ENCODE measurements around the gene ACKR2.
A peak's percentile ranks its signal among the peaks of the same experiment; 100 is the strongest.
"Not testable (repeated sequence)": the region's sequence is repeated elsewhere in the genome, so short reads cannot be mapped to it uniquely, and the experiment has no call there.

Gene ACKR2

GRCh38 chr3:42801784-42802183, 7.5 kb upstream of the ACKR2 start:
- no peak for DNase-seq (ENCODE audit: low spot score)

DNA sequence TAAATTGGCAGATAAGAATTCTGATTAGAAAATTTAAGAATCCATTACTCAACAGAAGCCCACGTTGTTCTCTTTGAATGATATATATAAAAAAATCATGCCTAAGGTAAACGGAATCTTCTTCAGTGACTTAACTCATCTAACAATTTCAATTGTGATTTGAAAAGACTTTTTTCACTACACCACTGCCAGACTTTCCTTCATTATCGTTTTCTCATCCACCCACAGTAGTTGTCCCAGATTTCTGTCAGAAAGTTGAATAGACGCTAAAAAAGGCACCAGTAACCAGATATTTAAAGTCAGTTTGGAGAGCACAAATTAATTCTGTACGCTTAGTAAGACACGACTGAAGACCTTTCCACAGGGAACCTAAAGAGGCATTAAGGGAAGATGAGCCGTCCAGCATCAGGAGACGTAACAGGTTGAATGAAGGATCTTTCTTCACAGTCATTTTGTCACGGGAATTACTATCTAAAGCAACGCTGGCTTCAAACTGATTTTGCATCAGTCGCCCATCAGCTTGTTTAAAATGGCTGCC, 6.3 kb upstream of the ACKR2 start:
- DNase-seq (ENCODE audit: low spot score) = peak; percentile 62

GRCh38 chr3:42803414-42804105, 5.7 kb upstream of the ACKR2 start:
- DNase-seq (ENCODE audit: low spot score) = no peak

DNA sequence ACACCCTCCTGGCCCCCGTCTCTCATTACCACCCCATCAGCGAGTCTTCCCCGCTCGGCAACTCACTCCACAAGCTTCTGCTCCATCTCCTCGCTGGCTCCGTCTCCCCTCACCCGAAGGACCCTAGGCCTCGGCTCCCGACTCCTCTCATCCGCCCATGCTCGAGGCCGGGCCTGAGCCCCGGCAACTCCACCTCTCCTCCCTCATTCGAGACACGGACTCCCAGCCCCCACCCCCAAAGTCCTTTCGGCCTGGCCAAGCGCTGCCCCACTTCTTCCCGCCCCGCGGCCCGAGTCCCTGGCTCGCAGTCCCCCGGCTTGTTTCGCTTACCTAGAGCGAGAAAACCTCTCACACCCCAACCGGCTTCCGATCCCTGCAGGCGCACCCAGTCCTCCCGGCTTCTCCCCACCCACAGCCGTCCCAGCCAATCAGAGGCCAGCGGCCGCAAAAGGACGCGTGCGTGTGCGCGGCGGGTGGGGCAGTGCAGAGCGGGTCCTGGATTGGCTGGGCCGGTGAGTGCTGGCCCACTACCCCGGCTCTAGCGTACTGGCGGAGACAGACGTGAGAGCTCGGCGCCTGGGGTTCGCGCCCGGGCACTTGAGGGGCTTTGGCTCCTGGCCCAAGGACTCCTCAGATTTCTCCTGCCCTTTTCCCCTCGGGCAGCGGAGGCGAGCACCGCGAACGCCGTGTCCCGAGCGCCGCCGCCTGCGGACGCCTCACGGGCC, 5.0 kb upstream of the ACKR2 start, which contains the start of gene HIGD1A:
TSS of gene HIGD1A (minus strand) at position 385 of the 725 bp plus-strand sequence. CDS start 10,237 bp downstream, outside the sequence.
- DNase-seq (ENCODE audit: low spot score) = peak; percentile 98

DNA sequence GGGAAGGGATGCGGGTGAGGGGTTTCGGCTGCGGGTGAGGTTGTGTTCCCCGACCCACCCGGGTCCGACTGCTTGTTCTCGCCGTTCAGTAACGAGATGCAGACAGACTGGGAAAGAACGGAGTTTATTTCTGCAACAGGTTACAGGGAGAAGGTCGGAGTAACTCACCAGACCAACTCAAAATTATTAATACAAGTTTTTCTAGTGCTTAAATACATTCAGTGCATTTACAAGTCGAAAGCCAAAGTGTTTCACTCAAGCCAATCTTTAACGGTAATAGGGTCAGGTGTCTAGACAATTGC, 4.5 kb upstream of the ACKR2 start:
- peak; percentile 2 for DNase-seq (ENCODE audit: low spot score)

DNA sequence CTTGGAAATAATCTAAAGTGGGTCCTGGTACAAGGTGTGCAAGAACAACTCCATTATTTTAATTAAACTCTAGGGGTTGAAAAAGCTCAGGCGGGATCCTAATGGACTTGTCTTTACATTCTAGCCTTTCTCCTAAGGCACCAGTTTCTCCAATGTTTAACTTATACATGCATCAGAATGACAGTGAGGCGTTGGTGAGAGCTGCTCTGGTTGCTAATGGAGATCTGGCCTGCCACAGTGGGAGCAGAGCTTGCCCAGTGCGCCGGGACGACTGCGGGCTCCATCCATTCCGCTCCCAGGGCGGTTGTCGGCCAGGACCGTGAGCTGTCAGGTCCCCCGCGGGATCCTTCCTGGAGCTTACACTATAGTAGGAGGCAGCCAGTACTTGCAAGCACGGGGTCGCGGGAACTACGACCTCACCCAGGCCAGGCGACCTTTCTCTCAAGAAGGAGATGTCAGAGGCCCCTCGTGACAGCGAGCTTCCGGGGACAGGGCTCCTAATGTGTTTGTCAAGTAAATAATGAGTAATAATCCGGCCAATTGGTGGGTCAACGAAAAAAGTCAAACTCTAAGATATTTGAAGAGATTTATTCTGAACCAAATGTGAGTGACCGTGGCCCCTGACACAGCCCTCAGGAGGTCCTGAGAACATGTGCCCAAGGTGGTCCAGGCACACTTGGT, 4.0 kb upstream of the ACKR2 start:
- DNase-seq (ENCODE audit: low spot score) = peak; percentile 4

- DNase-seq (ENCODE audit: low spot score) = no peak
Measured at GRCh38 chr3:42807929-42808328, 1.3 kb upstream of the ACKR2 start.

DNA sequence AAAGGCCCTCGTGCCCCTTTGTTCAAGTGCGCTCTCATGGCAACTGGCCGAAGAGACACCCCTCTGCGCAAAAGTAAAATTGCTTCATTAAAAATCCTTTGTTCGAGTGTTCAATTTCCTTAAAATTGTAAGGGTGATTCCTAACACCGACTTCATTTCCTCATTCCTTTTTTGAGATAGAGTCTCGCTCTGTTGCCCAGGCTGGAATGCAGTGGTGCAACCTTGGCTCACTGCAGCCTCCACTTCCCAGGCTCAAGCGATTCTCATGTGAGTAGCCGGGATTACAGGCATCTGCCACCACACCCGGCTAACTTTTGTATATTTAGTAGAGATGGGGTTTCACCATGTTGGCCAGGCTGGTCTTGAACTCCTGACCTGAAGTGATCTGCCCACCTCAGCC, 1.5 kb downstream of the ACKR2 start:
- DNase-seq (ENCODE audit: low spot score) = not testable (repeated sequence)

GRCh38 chr3:42811118-42811883, 2.1 kb downstream of the ACKR2 start:
- not testable (repeated sequence) for DNase-seq (ENCODE audit: low spot score)

- DNase-seq (ENCODE audit: low spot score) = no peak
Measured at GRCh38 chr3:42814246-42814645, 5.0 kb downstream of the ACKR2 start.

DNA sequence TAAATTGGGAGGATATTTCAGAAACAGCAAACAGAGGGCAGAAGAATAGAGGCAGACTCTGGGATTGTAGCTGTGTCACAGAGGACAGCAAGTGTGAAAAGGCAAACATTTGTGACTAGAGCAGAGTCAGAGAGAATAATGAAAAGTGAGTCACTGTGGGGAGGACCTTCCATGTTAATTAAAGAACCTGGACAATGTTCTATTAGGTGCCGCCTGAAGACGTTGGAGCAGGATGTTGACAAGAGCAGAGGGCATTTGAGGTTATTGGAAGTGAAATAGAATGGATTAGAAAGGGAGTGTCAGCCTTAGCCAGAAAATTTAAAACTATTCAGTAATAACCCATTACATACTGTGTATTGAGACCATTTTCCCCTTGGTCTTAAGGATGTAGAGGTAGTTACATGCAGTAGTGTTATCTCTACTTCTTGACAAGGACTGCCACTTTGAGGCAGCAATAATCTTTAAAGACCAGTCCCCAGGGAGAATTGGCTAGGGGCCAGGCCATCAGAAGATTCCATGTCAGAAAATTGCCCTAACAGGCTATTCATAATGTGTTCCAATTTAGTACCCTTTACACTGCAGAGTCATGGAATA, 5.8 kb downstream of the ACKR2 start:
- no peak for DNase-seq (ENCODE audit: low spot score)

GRCh38 chr3:42815826-42816225, 6.6 kb downstream of the ACKR2 start:
- DNase-seq (ENCODE audit: low spot score) = no peak

GRCh38 chr3:42819351-42819965, 10.2 kb downstream of the ACKR2 start:
- DNase-seq (ENCODE audit: low spot score) = no peak

DNA sequence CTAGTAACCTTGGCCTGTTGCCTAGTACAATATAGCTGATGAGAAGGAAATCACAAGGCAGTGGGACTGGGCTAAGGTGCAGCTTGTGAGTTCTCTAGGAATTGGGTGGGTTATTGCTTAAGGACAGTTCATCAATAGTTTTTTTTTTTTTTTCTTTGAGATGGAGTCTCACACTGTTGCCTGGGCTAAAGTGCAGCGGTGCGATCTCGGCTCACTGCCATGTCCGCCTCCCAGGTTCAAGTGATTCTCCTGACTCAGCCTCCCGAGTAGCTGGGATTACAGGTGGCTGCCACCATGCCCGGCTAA, 11.5 kb downstream of the ACKR2 start:
- no peak for DNase-seq (ENCODE audit: low spot score)

- DNase-seq (ENCODE audit: low spot score) = no peak
Measured at GRCh38 chr3:42822828-42823227, 13.6 kb downstream of the ACKR2 start.

DNA sequence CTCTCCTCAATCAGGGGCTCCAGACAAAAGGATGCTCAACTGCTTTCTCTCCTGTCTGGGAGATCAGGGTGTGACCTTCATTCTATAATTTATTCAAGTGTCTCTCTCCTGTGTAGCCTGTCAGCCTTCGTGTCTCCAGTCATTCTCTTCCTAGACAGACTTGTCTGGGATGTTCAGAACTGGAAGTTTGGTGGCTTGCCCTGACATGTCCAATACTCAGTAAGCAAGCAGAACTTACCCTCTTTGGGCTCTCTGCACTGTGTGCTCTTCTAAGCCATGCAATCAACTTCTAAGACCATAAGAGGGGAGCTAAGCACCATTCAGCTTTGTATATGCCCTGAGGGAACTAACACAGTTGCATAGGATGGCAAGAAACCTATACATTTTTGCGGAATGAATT, 14.1 kb downstream of the ACKR2 start:
- DNase-seq (ENCODE audit: low spot score) = no peak

GRCh38 chr3:42826141-42826540, 16.9 kb downstream of the ACKR2 start:
- DNase-seq (ENCODE audit: low spot score) = no peak

GRCh38 chr3:42827023-42827422, 17.8 kb downstream of the ACKR2 start:
- DNase-seq (ENCODE audit: low spot score) = no peak

DNA sequence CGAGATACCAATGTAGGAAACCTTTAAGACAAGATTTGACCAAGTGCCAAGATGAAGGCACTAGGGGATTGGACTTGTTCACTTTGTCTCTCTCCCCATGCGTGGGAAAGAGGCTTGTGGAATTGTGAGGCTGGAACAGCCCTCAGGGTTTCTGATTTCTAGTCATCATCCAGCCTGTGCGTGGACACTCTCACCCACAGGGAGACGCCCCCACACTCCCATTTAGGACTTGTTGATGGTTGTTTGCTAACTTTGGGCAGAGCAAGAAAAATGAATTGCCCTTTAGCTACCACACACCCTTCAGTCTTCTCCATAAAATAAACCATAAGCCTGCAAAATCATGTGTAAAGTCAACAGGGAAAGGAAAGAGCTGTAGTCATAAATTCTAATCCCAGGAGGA, 18.4 kb downstream of the ACKR2 start:
- no peak for DNase-seq (ENCODE audit: low spot score)

DNA sequence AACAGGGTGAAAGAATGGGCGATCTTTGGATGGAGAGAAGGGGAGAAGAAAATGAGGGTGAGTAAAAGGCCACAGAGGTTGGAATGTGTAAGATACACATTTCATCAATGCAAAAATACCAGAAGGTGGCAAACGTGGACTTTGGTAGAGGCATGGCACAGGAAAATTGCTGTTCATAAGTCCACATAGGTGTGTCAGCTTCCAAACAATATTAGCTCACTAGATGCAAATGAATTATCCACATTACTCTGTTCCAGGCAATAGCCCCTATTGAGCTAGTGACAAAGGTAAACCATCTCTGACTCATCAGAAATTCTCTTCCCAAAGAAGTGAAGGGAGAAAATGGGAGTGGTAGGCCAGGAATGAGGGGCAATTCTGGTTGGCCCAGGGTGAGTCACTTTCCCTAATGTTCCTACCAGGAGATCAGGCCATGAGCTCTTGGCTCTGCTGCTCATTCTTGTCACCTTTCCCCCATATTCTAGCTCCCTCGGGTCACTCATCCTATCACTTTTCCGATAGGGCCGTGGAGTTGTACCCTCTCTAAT, 19.9 kb downstream of the ACKR2 start:
- DNase-seq (ENCODE audit: low spot score) = no peak
